NCI-H2029 (cell line): ENCODE measurements around the gene NPR2.
A peak's percentile ranks its signal among the peaks of the same experiment; 100 is the strongest.

ENCODE experiments used
- DNase-seq: peaks from one replicate; lab custom pipeline; 2025; lab: John Stamatoyannopoulos, UW

The NPR2 gene

GRCh38 chr9:35800530-35800929 is 9.1 kb downstream of the NPR2 start:
- no peak for DNase-seq

- DNase-seq: no peak
These were observed 10.1 kb downstream of the NPR2 start for GRCh38 chr9:35801328-35802128.

DNA sequence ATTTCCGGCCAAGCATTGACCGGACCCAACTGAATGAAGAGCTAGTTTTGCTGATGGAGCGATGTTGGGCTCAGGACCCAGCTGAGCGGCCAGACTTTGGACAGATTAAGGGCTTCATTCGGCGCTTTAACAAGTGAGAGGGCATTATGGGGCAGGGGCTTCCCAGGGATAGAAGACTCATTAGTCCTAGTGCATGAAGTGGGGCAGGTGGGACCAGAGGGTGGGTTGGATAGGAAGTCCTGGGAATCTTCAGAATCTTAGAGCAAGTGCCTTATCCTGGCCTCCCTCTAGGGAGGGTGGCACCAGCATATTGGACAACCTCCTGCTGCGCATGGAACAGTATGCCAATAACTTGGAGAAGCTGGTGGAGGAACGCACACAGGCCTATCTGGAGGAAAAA is 14.7 kb downstream of the NPR2 start:
- DNase-seq: no peak

GRCh38 chr9:35808433-35808832 is 17.0 kb downstream of the NPR2 start:
- no peak for DNase-seq

DNA sequence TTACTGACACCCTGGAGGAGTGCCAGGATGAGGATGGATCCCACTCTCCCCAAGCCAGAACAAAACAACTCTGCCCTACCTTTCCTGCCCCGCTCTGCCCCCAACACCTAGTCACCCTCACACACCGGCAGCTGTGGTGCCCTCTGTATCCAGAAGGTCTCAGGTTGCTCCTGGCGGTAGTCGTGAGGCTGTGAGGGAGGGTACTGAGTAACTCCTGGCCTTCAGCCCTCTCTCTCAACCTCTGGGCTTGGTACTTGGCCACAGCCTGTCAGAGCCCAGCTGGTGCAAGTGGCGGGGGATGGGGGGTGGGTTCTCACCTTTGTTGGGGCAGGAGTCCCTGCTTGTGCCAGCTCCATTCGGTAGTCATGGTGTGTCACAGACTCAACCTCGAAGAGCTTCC is 18.7 kb downstream of the NPR2 start:
- DNase-seq: no peak

DNA sequence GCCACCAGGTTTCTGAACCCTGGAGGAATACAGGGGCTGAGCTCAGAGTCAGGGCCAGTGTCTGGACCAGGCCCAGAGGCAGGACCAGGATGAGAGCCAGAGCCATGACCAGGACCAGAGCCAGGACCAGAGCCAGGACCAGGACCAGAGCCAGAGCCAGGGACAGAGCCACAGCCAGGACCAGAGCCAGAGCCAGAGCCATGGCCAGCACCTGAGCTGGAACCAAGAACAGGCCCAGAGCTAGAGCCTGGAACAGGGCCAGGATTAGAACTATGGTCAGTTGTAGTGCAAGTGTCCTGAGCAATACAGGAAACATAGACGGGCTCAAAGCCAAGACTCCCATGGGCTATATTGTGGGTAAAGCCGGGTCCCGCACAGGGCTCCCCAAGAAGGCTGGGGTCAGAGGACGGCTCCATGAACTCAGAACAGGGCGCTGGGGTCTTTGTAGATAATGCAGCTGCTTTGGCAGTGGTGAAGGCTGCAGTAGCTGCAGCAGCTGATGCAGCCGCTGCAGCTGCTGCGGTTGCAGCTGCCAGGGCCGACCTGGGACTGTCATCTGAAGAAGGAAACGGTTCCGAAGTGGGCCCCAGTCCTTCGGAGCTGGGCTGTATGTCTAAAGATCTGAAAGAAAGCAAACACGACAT is 20.1 kb downstream of the NPR2 start:
- DNase-seq: peak; percentile 30

GRCh38 chr9:35812025-35812602 is 20.7 kb downstream of the NPR2 start, which contains the start of gene SPAG8:
SPAG8 (minus strand) TSS chr9:35812262; CDS start chr9:35812147, 115 bp downstream.
- DNase-seq: peak; percentile 99

DNA sequence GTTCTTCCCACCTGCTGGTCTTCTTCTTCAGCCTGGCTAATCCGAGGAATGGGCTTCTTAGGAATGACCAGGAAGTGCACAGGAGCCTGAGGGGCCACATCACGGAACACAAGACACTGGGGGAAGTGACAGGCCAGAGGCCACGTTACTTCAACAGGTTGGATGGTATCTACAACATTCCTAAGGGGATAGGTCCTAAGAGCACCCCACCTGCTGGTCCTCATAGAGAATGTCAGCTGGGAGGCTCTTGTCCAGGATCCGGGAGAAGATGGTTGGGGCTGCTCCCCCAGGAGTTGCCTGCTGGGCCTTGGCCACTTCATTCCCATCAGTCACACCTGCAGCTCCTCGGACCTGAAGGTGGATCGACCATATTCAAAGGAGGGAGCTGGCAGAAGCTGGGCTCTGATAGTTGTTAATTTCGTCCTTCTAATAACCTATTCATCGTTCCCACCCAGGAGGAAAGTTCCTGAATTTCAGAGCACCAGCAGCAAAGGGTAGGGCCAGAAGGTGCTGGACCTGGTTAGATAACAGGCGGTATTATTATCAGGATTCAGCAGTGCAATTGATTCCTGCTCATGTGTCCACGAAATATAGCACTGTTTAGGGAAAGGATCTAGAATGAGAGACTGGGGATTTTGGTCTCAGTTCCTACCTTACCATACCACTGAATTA is 22.2 kb downstream of the NPR2 start:
- no peak for DNase-seq

- peak; percentile 48 for DNase-seq
These were observed 22.9 kb downstream of the NPR2 start for GRCh38 chr9:35814106-35814840.

GRCh38 chr9:35814841-35815543 is 23.6 kb downstream of the NPR2 start, which contains the start of gene HINT2:
HINT2 (minus strand) TSS chr9:35815042; CDS start chr9:35814979, 63 bp downstream.
- DNase-seq: peak; percentile 100

DNA sequence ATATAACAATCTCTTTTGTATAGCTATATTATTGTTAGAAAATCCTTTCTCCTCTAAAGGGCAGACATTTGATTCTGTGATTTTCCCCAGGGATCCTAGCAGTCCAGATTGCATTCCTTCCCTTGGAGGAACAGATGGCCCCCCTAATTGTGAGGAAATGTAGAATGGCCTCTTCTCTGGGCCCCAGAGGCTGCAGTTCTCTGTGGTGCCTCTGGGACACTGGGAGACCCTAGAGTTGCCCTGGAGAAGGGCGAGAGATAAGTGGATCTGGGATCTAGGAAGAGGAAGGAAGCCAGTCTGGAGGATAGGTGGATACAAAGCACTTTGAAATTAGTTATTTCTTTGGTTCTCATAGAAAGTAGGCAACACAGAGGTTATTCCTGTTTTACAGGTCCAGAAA is 25.3 kb downstream of the NPR2 start:
- no peak for DNase-seq

DNA sequence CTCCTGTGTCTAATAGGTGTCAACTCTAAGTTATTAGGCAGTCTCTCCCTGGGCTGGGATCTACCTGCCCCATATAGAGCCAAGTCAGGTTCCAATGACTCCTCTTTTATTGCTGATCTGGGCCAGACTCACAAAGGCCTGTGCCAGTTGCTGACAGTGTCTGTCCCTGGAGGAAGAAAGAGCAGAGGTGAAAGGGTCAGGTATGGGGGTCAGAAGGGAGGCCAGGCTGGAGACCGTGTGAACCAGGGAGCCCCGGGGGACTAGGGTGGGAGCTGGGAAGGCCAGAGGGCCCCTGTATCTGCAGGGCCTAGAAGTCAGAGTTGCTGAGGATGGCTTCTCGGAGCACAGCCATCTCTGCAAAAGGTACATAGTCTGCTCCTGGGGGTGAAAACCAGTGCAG is 26.9 kb downstream of the NPR2 start:
- no peak for DNase-seq

- no peak for DNase-seq
These were observed 28.7 kb downstream of the NPR2 start for GRCh38 chr9:35820076-35820475.

DNA sequence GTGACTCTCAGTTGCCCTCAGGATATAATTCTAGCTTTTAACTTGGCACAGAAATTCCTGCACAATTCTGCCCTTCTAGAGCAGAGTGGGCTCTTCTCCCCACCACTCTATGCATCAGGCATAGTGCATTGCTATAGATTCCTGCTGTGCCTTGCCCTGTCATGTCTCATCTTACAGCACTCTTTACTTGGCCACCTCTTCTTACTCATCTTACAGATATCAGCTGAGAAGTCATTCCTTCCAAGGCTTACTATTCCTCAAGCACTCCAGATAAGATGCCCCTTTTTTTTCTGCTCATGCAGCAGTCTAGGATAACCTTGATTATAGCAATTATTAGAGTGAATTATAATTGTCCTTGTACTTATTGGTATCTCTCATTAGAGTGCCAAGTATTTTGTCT is 31.5 kb downstream of the NPR2 start:
- DNase-seq: no peak

DNA sequence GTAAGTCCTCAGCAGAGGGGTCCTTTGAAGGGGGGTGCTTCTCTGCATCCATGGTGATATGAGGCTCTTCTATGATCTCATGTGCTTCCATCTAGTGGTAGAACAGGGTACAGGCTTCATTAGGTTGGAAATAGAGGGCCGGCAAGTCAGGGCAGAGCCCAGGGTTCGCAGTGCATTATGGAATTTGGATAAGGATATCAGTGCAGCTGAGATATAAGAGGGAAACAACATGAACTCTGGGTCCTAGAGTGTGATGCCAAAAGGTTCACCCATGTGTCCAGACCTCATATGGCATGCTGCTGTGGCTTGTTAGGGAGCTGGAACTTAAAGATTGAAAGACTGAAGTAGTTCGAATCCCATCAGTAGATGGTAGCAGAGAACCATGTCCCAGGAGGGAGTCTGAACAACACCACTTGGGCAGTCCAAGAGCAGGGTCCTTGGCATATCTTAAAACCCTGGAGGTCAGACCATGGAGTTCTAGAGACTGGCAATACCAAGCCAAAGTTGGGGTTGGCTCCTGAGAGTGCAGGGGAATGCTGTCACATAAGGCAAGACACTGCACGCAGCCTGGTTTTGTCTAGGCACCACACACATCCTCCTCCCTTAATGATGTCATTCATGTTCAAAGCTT is 34.8 kb downstream of the NPR2 start:
- DNase-seq: peak; percentile 30

GRCh38 chr9:35827486-35827885 is 36.1 kb downstream of the NPR2 start:
- DNase-seq: no peak

GRCh38 chr9:35828716-35829083 is 37.3 kb downstream of the NPR2 start, which contains the start of gene FAM221B:
FAM221B (minus strand) TSS chr9:35828732; CDS start chr9:35826161, 2,571 bp downstream.
- DNase-seq: no peak

- peak; percentile 91 for DNase-seq
These were observed 37.8 kb downstream of the NPR2 start, which contains the start of gene TMEM8B for GRCh38 chr9:35829084-35829763. TMEM8B (plus strand) TSS chr9:35829228; CDS start chr9:35829448, 220 bp downstream.

- no peak for DNase-seq
These were observed 38.3 kb downstream of the NPR2 start for GRCh38 chr9:35829764-35830096.

DNA sequence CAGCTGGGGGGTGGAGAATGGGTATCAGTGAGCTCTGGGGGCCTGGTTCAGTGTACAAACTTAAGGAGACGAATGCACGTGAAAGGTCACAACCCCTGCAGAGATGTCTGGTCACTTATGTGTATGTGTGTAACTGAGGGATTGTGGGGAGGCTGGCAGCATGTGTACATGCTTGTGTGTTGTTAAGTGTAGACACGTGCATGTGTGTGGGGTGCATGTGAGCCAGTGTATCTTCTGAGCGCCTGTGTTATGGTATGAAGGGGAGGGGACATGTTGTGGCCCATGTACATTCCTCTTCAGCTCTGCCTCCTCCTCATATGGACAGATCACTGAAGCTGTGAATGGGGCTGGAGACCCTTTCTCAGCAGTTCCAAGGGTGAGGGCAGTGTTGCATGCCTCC is 39.6 kb downstream of the NPR2 start:
- no peak for DNase-seq
